OCI-LY7 (cell line): Measurements from ENCODE around the gene FBXW12. TPM values are rescaled to one million over a fixed set of nuclear protein-coding genes. Genes with fewer than 3 reads are reported as not detected.

ENCODE experiments used
- BruUV-seq: library from RNA; stranded (reverse); fragments of 400-500 nt; replicated peaks from 2 replicates; lab custom pipeline; 2021; lab: Mats Ljungman, UMichigan
- CTCF ChIA-PET: fragments of 300-600 bp; sonication (Branson Sonifier 250); formaldehyde crosslinking; loops from one replicate; lab custom pipeline; 2022; ENCODE audit warnings: antibody characterized with exemption; ENCODE audit not compliant: unreplicated experiment; lab: Charles Lee
- POLR2A ChIA-PET: fragments of 300-600 bp; sonication (Branson Sonifier 250); formaldehyde crosslinking; loops from one replicate; lab custom pipeline; 2022; ENCODE audit warnings: antibody characterized with exemption; lab: Charles Lee
- DNase-seq: peaks from one replicate; pipeline ENCODE4 v3.0.0-alpha.2; 2015; ENCODE audit warnings: low spot score
- H2AFZ ChIP-seq: fragments of 200-600 bp; sonication (generic), shearing (Covaris generic); 2 replicates; pipeline ENCODE4 v1.6.1; 2014; ENCODE audit warnings: mild to moderate bottlenecking, antibody characterized with exemption, low read length, moderate library complexity
- H3K27ac ChIP-seq: fragments of 200-600 bp; sonication (generic); 2 replicates; pipeline ENCODE4 v1.5.1; 2014; ENCODE audit warnings: mixed run types, low read depth, mild to moderate bottlenecking, moderate library complexity, low read length, inconsistent platforms; ENCODE audit not compliant: poor library complexity, severe bottlenecking
- H3K36me3 ChIP-seq: fragments of 200-600 bp; sonication (generic); 2 replicates; pipeline ENCODE4 v1.6.1; 2014; ENCODE audit warnings: mild to moderate bottlenecking, antibody characterized with exemption, low read length, moderate library complexity, mixed read lengths; ENCODE audit not compliant: insufficient read depth
- H3K4me1 ChIP-seq: fragments of 200-600 bp; sonication (generic); 2 replicates; pipeline ENCODE4 v1.5.1; 2014; ENCODE audit warnings: mild to moderate bottlenecking, low read length; ENCODE audit not compliant: insufficient read depth, poor library complexity, severe bottlenecking
- H3K4me2 ChIP-seq: fragments of 200-600 bp; sonication (generic); 2 replicates; pipeline ENCODE4 v1.6.1; 2014; ENCODE audit warnings: mild to moderate bottlenecking, low read length
- H3K4me3 ChIP-seq: fragments of 200-600 bp; sonication (generic); 2 replicates; pipeline ENCODE4 v1.5.1; 2014; ENCODE audit warnings: mild to moderate bottlenecking, low read depth, low read length; ENCODE audit not compliant: poor library complexity, severe bottlenecking
- H3K79me2 ChIP-seq: fragments of 200-600 bp; sonication (generic); 2 replicates; pipeline ENCODE4 v1.6.1; 2016; ENCODE audit warnings: low read depth, mild to moderate bottlenecking, low read length, moderate library complexity, mixed read lengths; ENCODE audit not compliant: insufficient read depth
- H3K9me2 ChIP-seq: fragments of 200-600 bp; sonication (generic); 2 replicates; pipeline ENCODE4 v1.6.1; 2016; ENCODE audit warnings: mild to moderate bottlenecking, low read length, mixed read lengths; ENCODE audit not compliant: insufficient read depth
- H3K9me3 ChIP-seq: fragments of 200-600 bp; sonication (generic); 2 replicates; pipeline ENCODE4 v1.6.1; 2014; ENCODE audit warnings: mild to moderate bottlenecking, mixed run types, low read length, mixed read lengths
- H4K20me1 ChIP-seq: fragments of 200-600 bp; sonication (generic); 2 replicates; pipeline ENCODE4 v1.6.1; 2014; ENCODE audit warnings: mild to moderate bottlenecking, antibody characterized with exemption, low read length, moderate library complexity, mixed read lengths; ENCODE audit not compliant: insufficient read depth
- EZH2phosphoT487 ChIP-seq: fragments of 200-600 bp; sonication (generic); IDR thresholded peaks from 2 replicates; pipeline ENCODE4 v1.6.1; 2018; ENCODE audit warnings: low read depth, borderline replicate concordance, mild to moderate bottlenecking, mixed run types, antibody characterized with exemption, low read length, moderate library complexity, mixed read lengths
- intact Hi-C: fragments of 100-400 bp; cut with micrococcal nuclease; formaldehyde crosslinking; loops from one replicate; pipeline ENCODE4 v1.10.0; 2022; ENCODE audit not compliant: unreplicated experiment
- total RNA-seq, 2 experiments: library from RNA; depleted of rRNA in 1 of 2; stranded (reverse); fragments of >200 nt in 1 of 2; shearing (Covaris generic) in 1 of 2; gene quantifications; 2 replicates each; pipeline ENCODE4 v1.2.3, GENCODE V29; 2014 to 2022
- TF ChIP-seq, protein P1 (sequence below): fragments of 200-600 bp; sonication (generic); conservative IDR thresholded peaks from 2 replicates; pipeline ENCODE4 v1.5.1; 2014; ENCODE audit warnings: mild to moderate bottlenecking, antibody characterized with exemption, low read length, moderate library complexity, mixed read lengths

FBXW12 gene
- total RNA-seq, 2 experiments from 2014 or later, result 0.44 to 0.50 TPM

DNA sequence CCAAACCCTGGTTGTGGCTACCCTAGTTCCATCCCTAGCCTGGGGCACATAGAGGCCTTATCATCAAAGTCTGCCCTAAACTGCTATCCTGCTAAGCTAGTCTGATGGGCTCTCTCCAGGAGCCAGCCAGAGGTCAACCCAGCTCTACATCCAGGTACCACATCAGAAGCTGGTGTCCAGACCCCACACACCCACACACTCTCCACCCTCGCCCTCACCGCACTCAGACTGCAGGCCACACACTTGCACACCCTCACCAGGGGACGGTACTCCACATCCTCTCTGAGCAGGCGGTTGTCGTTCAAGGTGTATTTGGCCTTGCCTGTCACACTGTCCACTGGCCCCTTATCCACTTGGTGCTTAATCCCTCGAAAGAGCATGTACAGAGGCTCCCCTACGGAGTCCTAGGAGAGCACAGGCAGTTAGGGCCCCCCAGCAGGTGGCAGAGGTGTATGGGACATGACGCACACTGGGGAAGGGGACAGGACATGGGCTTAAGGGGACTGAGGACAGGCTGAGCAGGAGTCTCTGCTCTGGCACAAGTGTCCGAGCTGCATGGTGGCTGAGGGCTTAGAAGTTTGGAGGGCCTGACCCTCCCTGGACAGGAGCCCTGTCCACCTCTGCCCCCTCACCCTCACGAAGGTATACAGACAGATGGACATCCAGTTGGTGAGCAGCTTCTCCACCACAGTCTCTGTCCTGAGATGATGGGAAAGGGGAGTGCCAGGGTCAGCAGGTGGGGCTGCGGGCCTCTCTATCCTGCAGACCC is 39.8 kb downstream of the FBXW12 start:
- H4K20me1 ChIP-seq, result no peaks in the 10 kb centered on the region
- DNase-seq, result no peak

DNA sequence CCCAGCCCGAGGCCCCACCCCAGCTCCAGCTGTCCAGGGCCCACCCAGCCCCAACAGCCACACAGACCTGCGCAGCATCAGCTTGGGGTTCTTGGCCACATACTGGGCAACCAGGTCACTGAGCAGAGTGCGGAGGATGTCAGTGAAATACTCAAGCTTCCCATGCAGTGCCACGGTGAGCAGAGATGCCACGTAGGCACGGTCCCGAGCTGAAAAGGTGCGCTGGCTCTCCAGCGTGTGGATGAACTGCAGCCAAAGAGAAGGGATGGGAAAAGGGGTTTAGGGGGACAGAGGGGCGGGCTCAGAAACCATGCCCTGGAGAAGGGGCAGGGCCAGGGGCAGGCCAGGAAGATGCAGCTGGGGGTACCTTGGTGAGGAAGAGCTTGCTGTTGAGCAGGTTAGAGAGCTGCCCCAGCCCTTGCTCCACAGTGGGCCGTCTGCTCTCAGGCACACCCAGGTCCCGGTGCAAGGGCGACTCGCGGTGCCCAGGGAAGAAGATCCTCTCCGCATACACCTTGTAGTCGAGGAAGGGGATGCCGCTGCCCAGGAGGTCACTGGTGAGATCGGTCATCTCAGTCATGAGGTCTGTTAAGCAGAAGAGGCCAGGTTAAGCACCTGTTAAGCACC is 40.5 kb downstream of the FBXW12 start:
- Histone ChIP-seq H4K20me1 (no peaks in the 10 kb centered on the region), H3K4me1 (peaks cover 6% of the 10 kb centered on the region), H3K27ac (no peak overlapping the region), H3K9me3 (no peaks in the 10 kb centered on the region), H3K36me3 (no peaks in the 10 kb centered on the region), H3K79me2 (no peaks in the 10 kb centered on the region), H3K9me2 (no peaks in the 10 kb centered on the region), H3K4me3 (no peak overlapping the region), H3K4me2 (no peak overlapping the region), H2AFZ (no peak overlapping the region)
- POLR2A ChIA-PET, result no interaction called here
- TF ChIP-seq, protein P1, sequence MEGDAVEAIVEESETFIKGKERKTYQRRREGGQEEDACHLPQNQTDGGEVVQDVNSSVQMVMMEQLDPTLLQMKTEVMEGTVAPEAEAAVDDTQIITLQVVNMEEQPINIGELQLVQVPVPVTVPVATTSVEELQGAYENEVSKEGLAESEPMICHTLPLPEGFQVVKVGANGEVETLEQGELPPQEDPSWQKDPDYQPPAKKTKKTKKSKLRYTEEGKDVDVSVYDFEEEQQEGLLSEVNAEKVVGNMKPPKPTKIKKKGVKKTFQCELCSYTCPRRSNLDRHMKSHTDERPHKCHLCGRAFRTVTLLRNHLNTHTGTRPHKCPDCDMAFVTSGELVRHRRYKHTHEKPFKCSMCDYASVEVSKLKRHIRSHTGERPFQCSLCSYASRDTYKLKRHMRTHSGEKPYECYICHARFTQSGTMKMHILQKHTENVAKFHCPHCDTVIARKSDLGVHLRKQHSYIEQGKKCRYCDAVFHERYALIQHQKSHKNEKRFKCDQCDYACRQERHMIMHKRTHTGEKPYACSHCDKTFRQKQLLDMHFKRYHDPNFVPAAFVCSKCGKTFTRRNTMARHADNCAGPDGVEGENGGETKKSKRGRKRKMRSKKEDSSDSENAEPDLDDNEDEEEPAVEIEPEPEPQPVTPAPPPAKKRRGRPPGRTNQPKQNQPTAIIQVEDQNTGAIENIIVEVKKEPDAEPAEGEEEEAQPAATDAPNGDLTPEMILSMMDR, result no peak
- TF ChIP-seq EZH2phosphoT487, result no peak
- no TSS peak for BruUV-seq
- no peak for DNase-seq
- intact Hi-C loops, result no loop called here
- CTCF ChIA-PET, result no interaction called here

More for the DNA sequence above, 39.8 kb downstream of the FBXW12 start:
- Histone ChIP-seq H3K4me3 (no peak overlapping the region), H3K36me3 (no peaks in the 10 kb centered on the region), H3K79me2 (no peaks in the 10 kb centered on the region), H3K4me2 (no peak overlapping the region), H2AFZ (no peak overlapping the region), H3K27ac (no peak overlapping the region), H3K9me3 (no peaks in the 10 kb centered on the region), H3K9me2 (no peaks in the 10 kb centered on the region), H3K4me1 (peaks cover 6% of the 10 kb centered on the region)
- POLR2A ChIA-PET, result interaction anchor here (0.5 kb wide), 1 partner anchor 60 kb away, joined by 3 read pairs; no protein-coding TSS in a partner anchor
- TF ChIP-seq EZH2phosphoT487, result no peak
- TF ChIP-seq, protein P1, result no peak
- intact Hi-C loops, result no loop called here
- BruUV-seq, result no TSS peak
- CTCF ChIA-PET, result interaction anchor here (0.9 kb wide), 1 partner anchor 11 kb away, joined by 3 read pairs; no protein-coding TSS in a partner anchor

DNA sequence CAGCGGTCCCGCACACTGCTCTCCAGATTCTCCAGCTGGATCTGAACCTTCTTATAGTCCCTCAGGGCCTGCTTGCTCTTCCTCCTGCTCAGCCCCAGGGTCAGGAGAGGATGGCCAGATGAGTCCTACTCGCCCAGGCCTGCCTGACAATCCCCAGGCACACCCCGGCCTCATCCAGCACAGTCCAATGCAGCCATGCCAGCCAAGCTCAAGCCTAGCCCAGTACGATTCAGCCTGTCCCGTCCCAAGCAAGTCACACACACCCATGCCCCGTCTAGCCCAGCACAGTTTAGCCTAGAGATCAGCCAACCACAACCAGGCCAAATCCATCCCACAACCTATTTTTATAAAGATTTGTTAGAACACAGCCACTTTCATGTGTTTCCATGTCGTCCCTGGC is 41.1 kb downstream of the FBXW12 start:
- Histone ChIP-seq H3K36me3 (no peaks in the 10 kb centered on the region), H3K9me3 (no peaks in the 10 kb centered on the region), H3K4me3 (no peak overlapping the region), H3K4me2 (no peak overlapping the region), H3K27ac (no peak overlapping the region), H4K20me1 (no peaks in the 10 kb centered on the region), H2AFZ (no peak overlapping the region), H3K79me2 (no peaks in the 10 kb centered on the region), H3K9me2 (no peaks in the 10 kb centered on the region), H3K4me1 (peaks cover 6% of the 10 kb centered on the region)
- ChIA-PET POLR2A (no interaction called here), CTCF (no interaction called here)
- TF ChIP-seq, protein P1, result no peak
- no peak for TF ChIP-seq EZH2phosphoT487
- intact Hi-C loops, result no loop called here
- no peak for DNase-seq
- BruUV-seq, result no TSS peak
